NCI-H2227 treated with DMSO at 0.1 percent for 48 hours (cell line): Measurements from ENCODE around the gene ENDOV.

ENCODE experiments used
- DNase-seq: peaks from one replicate; lab custom pipeline; 2025; lab: John Stamatoyannopoulos, UW

ENDOV gene

GRCh38 chr17:80485846-80486245 lies 70.9 kb downstream of the ENDOV start:
- DNase-seq, result no peak

- no peak for DNase-seq
Measured at GRCh38 chr17:80486692-80487091, 71.7 kb downstream of the ENDOV start.

- DNase-seq, result no peak
Measured at GRCh38 chr17:80487511-80487910, 72.5 kb downstream of the ENDOV start.
